Measurements from ENCODE around the gene B4GALT2.

DNA sequence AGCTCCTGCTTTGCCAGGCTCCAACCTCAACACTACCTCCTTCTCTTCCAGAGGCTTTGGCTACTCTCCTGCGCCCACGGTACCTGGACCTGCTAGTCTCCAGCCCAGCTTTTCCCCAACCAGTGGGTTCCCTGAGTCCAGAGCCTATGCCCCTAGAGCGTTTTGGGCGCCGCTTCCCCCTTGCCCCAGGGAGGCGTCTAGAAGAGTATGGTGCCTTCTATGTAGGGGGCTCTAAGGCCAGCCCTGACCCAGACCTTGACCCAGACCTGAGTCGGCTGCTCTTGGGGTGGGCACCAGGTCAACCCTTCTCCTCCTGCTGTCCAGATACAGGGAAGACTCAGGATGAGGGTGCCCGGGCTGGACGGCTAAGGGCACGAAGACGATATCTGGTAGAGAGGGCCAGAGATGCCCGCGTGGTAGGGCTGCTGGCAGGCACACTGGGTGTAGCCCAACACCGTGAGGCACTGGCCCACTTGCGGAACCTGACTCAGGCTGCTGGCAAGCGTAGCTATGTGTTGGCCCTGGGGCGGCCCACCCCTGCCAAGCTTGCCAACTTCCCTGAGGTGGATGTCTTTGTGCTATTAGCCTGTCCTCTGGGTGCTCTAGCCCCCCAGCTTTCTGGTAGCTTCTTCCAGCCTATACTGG lies 7.6 kb upstream of the B4GALT2 start:
- TF ChIP-seq, protein P1, sequence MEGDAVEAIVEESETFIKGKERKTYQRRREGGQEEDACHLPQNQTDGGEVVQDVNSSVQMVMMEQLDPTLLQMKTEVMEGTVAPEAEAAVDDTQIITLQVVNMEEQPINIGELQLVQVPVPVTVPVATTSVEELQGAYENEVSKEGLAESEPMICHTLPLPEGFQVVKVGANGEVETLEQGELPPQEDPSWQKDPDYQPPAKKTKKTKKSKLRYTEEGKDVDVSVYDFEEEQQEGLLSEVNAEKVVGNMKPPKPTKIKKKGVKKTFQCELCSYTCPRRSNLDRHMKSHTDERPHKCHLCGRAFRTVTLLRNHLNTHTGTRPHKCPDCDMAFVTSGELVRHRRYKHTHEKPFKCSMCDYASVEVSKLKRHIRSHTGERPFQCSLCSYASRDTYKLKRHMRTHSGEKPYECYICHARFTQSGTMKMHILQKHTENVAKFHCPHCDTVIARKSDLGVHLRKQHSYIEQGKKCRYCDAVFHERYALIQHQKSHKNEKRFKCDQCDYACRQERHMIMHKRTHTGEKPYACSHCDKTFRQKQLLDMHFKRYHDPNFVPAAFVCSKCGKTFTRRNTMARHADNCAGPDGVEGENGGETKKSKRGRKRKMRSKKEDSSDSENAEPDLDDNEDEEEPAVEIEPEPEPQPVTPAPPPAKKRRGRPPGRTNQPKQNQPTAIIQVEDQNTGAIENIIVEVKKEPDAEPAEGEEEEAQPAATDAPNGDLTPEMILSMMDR (IDR thresholded peaks at IDR 0.05): no peak
- no peak for TF ChIP-seq POLR2A (IDR thresholded peaks at IDR 0.05)
